HEK293 (cell line): ENCODE results near the gene FASTK.

Experiments used
- CTCF ChIA-PET: fragments of 350-600 bp; formaldehyde crosslinking; extraction: SDS; loops from one replicate; lab custom pipeline; 2021; ENCODE audit warnings: antibody characterized with exemption; lab: Yijun Ruan, JAX
- POLR2A ChIA-PET: fragments of 300-600 bp; formaldehyde crosslinking; extraction: SDS; loops from one replicate; lab custom pipeline; 2020; ENCODE audit warnings: antibody characterized with exemption, inconsistent platforms; lab: Yijun Ruan, JAX
- H3K27ac ChIP-seq: fragments of 200-500 bp; sonication (Bioruptor generic); 2 replicates; pipeline ENCODE4 v1.5.1; 2014; ENCODE audit warnings: low read depth, low read length, control low read depth, inconsistent platforms; ENCODE audit errors: extremely low read depth
- H3K36me3 ChIP-seq, 2 experiments: fragments of 200-500 bp in 1 of 2; sonication (Bioruptor generic) in 1 of 2; 1 replicate in 1 of 2; 2 replicates in 1 of 2; pipeline ENCODE4 v1.5.1; 2014 to 2017; ENCODE audit warnings: inconsistent platforms in 2 of 2, low read length in 2 of 2; ENCODE audit not compliant: control insufficient read depth in 2 of 2, insufficient read depth in 1 of 2
- H3K4me1 ChIP-seq: fragments of 200-500 bp; sonication (Bioruptor generic); 2 replicates; pipeline ENCODE4 v1.5.1; 2014; ENCODE audit warnings: mild to moderate bottlenecking, low read length, inconsistent platforms; ENCODE audit not compliant: control insufficient read depth, insufficient read depth
- H3K4me3 ChIP-seq: 2 replicates; pipeline ENCODE4 v1.5.1; 2011; ENCODE audit warnings: low read depth, mild to moderate bottlenecking, control low read depth, low read length, moderate library complexity
- H3K9me3 ChIP-seq: fragments of 200-500 bp; sonication (Bioruptor generic); 2 replicates; pipeline ENCODE4 v1.5.1; 2014; ENCODE audit warnings: low read depth, low read length, inconsistent platforms; ENCODE audit not compliant: control insufficient read depth, insufficient read depth
- EGR2 ChIP-seq: fragments of 450-650 bp; formaldehyde crosslinking; IDR thresholded peaks from 2 replicates; pipeline ENCODE4 v1.5.1; 2016; ENCODE audit warnings: low read depth, missing biosample characterization, missing genetic modification characterization
- GLI4 ChIP-seq: fragments of 450-650 bp; formaldehyde crosslinking; IDR thresholded peaks from 2 replicates; pipeline ENCODE4 v1.5.1; 2016; ENCODE audit warnings: missing biosample characterization, missing genetic modification characterization
- GLIS2 ChIP-seq: fragments of 450-650 bp; formaldehyde crosslinking; IDR thresholded peaks from 2 replicates; pipeline ENCODE4 v1.5.1; 2016; ENCODE audit warnings: missing biosample characterization, missing genetic modification characterization
- IKZF3 ChIP-seq: fragments of 450-650 bp; IDR thresholded peaks from 2 replicates; pipeline ENCODE4 v1.5.0; 2018; ENCODE audit warnings: missing biosample characterization, mild to moderate bottlenecking, missing genetic modification characterization, moderate library complexity
- MYNN ChIP-seq: fragments of 450-650 bp; formaldehyde crosslinking; IDR thresholded peaks from 2 replicates; pipeline ENCODE4 v1.5.1; 2016; ENCODE audit warnings: missing biosample characterization, missing genetic modification characterization, borderline replicate concordance
- PATZ1 ChIP-seq: fragments of 450-650 bp; formaldehyde crosslinking; IDR thresholded peaks from 2 replicates; pipeline ENCODE4 v1.5.1; 2016; ENCODE audit warnings: missing biosample characterization, missing genetic modification characterization
- REST ChIP-seq: fragments of 450-650 bp; formaldehyde crosslinking; IDR thresholded peaks from 2 replicates; pipeline ENCODE4 v1.5.1; 2016; ENCODE audit warnings: missing biosample characterization, missing genetic modification characterization
- WT1 ChIP-seq: fragments of 450-650 bp; formaldehyde crosslinking; IDR thresholded peaks from 2 replicates; pipeline ENCODE4 v1.5.1; 2016; ENCODE audit warnings: missing biosample characterization, missing genetic modification characterization
- ZBTB20 ChIP-seq: fragments of 450-650 bp; formaldehyde crosslinking; IDR thresholded peaks from 2 replicates; pipeline ENCODE4 v1.5.1; 2016; ENCODE audit warnings: missing biosample characterization, missing genetic modification characterization
- ZNF10 ChIP-seq: fragments of 450-650 bp; formaldehyde crosslinking; IDR thresholded peaks from 2 replicates; pipeline ENCODE4 v1.5.1; 2017; ENCODE audit warnings: missing biosample characterization, missing genetic modification characterization
- ZNF148 ChIP-seq: fragments of 450-650 bp; formaldehyde crosslinking; IDR thresholded peaks from 2 replicates; pipeline ENCODE4 v1.5.0; 2017; ENCODE audit warnings: missing biosample characterization, missing genetic modification characterization, borderline replicate concordance
- ZNF16 ChIP-seq: fragments of 450-650 bp; formaldehyde crosslinking; IDR thresholded peaks from 2 replicates; pipeline ENCODE4 v1.5.1; 2016; ENCODE audit warnings: low read depth, missing biosample characterization, missing genetic modification characterization
- ZNF302 ChIP-seq: fragments of 450-650 bp; formaldehyde crosslinking; IDR thresholded peaks from 2 replicates; pipeline ENCODE4 v1.5.1; 2016; ENCODE audit warnings: missing biosample characterization, missing genetic modification characterization, low read depth
- ZNF311 ChIP-seq: fragments of 450-650 bp; formaldehyde crosslinking; IDR thresholded peaks from 2 replicates; pipeline ENCODE4 v1.5.1; 2017; ENCODE audit warnings: missing biosample characterization, missing genetic modification characterization, borderline replicate concordance
- ZNF473 ChIP-seq: fragments of 450-650 bp; formaldehyde crosslinking; IDR thresholded peaks from 2 replicates; pipeline ENCODE4 v1.5.1; 2017; ENCODE audit warnings: missing biosample characterization, missing genetic modification characterization
- ZNF600 ChIP-seq: fragments of 450-650 bp; formaldehyde crosslinking; IDR thresholded peaks from 2 replicates; pipeline ENCODE4 v1.5.1; 2016; ENCODE audit warnings: missing biosample characterization, missing genetic modification characterization
- ZNF76 ChIP-seq: fragments of 450-650 bp; formaldehyde crosslinking; IDR thresholded peaks from 2 replicates; pipeline ENCODE4; 2016; ENCODE audit warnings: low read depth, missing biosample characterization, missing genetic modification characterization, borderline replicate concordance
- ZNF785 ChIP-seq: fragments of 450-650 bp; formaldehyde crosslinking; IDR thresholded peaks from 2 replicates; pipeline ENCODE4 v1.5.1; 2016; ENCODE audit warnings: missing biosample characterization, missing genetic modification characterization
- TF ChIP-seq, protein P1 (sequence below): fragments of 450-650 bp; formaldehyde crosslinking; IDR thresholded peaks from 2 replicates; pipeline ENCODE4 v1.5.1; 2016; ENCODE audit warnings: missing biosample characterization, missing genetic modification characterization
- TF ChIP-seq, protein P2 (sequence below): fragments of 450-650 bp; formaldehyde crosslinking; IDR thresholded peaks from 2 replicates; pipeline ENCODE4 v1.5.1; 2016; ENCODE audit warnings: missing biosample characterization, missing genetic modification characterization
- TF ChIP-seq, protein P3 (sequence below): fragments of 450-650 bp; formaldehyde crosslinking; IDR thresholded peaks from 2 replicates; pipeline ENCODE4 v1.5.1; 2017; ENCODE audit warnings: missing biosample characterization, mild to moderate bottlenecking, missing genetic modification characterization, moderate library complexity
- TF ChIP-seq, protein P4 (sequence below): fragments of 450-650 bp; formaldehyde crosslinking; IDR thresholded peaks from 2 replicates; pipeline ENCODE4 v1.5.1; 2016; ENCODE audit warnings: missing biosample characterization, missing genetic modification characterization

FASTK gene

GRCh38 chr7:151058781-151059366, 21.7 kb downstream of the FASTK start (continued):
- TF ChIP-seq ZNF600 (peak; percentile 36), GLIS2 (tag by site-specific recombination) (peak; percentile 12; the same call in 1 of the 2 replicates), ZNF302 (tag by site-specific recombination) (no peak), ZNF785 (tag by site-specific recombination) (no peak), ZNF473 (no peak)
- TF ChIP-seq, protein P1, sequence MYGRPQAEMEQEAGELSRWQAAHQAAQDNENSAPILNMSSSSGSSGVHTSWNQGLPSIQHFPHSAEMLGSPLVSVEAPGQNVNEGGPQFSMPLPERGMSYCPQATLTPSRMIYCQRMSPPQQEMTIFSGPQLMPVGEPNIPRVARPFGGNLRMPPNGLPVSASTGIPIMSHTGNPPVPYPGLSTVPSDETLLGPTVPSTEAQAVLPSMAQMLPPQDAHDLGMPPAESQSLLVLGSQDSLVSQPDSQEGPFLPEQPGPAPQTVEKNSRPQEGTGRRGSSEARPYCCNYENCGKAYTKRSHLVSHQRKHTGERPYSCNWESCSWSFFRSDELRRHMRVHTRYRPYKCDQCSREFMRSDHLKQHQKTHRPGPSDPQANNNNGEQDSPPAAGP (tag by site-specific recombination), result no peak

- H3K9me3 ChIP-seq, result no peaks in the 10 kb centered on the region
- peaks cover 0 to 42% of the 10 kb centered on the region in 2 experiments; a peak in 1 of 3 replicates for H3K36me3 ChIP-seq
- POLR2A ChIA-PET, result interaction anchor here (0.5 to 3.4 kb wide), 11 partner anchors 11 to 169 kb away, joined by 3 to 13 read pairs (median 5); partner anchors contain the start of genes ABCB8, ABCF2 and FASTK
- CTCF ChIA-PET, result interaction anchor here (0.8 to 1.9 kb wide), 3 partner anchors 27 to 46 kb away, joined by 3 to 4 read pairs (median 4); no protein-coding TSS in a partner anchor
- H3K27ac ChIP-seq, result peak overlapping the region; percentile 48
- peak overlapping the region; percentile 49 for H3K4me3 ChIP-seq
- no peaks in the 10 kb centered on the region; the same call in 1 of the 2 replicates for H3K4me1 ChIP-seq
- no peak for TF ChIP-seq ZNF10 (tag by site-specific recombination)
- TF ChIP-seq, protein P2, sequence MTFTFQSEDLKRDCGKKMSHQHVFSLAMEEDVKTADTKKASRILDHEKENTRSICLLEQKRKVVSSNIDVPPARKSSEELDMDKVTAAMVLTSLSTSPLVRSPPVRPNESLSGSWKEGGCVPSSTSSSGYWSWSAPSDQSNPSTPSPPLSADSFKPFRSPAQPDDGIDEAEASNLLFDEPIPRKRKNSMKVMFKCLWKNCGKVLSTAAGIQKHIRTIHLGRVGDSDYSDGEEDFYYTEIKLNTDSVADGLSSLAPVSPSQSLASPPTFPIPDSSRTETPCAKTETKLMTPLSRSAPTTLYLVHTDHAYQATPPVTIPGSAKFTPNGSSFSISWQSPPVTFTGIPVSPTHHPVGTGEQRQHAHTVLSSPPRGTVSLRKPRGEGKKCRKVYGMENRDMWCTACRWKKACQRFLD (tag by site-specific recombination), result no peak
- no peak for TF ChIP-seq REST (tag by site-specific recombination)
- TF ChIP-seq ZNF311 (tag by site-specific recombination), result no peak
- TF ChIP-seq, protein P3, sequence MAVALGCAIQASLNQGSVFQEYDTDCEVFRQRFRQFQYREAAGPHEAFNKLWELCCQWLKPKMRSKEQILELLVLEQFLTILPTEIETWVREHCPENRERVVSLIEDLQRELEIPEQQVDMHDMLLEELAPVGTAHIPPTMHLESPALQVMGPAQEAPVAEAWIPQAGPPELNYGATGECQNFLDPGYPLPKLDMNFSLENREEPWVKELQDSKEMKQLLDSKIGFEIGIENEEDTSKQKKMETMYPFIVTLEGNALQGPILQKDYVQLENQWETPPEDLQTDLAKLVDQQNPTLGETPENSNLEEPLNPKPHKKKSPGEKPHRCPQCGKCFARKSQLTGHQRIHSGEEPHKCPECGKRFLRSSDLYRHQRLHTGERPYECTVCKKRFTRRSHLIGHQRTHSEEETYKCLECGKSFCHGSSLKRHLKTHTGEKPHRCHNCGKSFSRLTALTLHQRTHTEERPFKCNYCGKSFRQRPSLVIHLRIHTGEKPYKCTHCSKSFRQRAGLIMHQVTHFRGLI (tag by site-specific recombination), result no peak
- TF ChIP-seq MYNN (tag by site-specific recombination), result no peak
- TF ChIP-seq, protein P4, sequence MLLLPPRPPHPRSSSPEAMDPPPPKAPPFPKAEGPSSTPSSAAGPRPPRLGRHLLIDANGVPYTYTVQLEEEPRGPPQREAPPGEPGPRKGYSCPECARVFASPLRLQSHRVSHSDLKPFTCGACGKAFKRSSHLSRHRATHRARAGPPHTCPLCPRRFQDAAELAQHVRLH (tag by site-specific recombination), result peak; percentile 7; the same call in 1 of the 2 replicates
- peak; percentile 98 for TF ChIP-seq ZBTB20 (tag by site-specific recombination)
- peak; percentile 99 for TF ChIP-seq IKZF3 (tag by site-specific recombination)
- TF ChIP-seq GLI4 (tag by site-specific recombination), result no peak
- TF ChIP-seq EGR2 (tag by site-specific recombination), result 0 out of 2 replicates have a peak, but pooled peaks have one; percentile 4
- peak; percentile 51; the same call in 1 of the 2 replicates for TF ChIP-seq WT1
- TF ChIP-seq PATZ1 (tag by site-specific recombination), result peak; percentile 82
- peak; percentile 99 for TF ChIP-seq ZNF76 (tag by site-specific recombination)
- TF ChIP-seq ZNF148 (tag by site-specific recombination), result no peak
- TF ChIP-seq ZNF16 (tag by site-specific recombination), result no peak
Observed at GRCh38 chr7:151057989-151058780, 22.4 kb downstream of the FASTK start.
